Measurements from ENCODE around the gene PLA2G12A. TPM values are rescaled to one million over a fixed set of nuclear protein-coding genes. Genes with fewer than 3 reads are reported as not detected.

Gene PLA2G12A
- total RNA-seq, 1 donor from 2014 or later: 17.8 TPM

DNA sequence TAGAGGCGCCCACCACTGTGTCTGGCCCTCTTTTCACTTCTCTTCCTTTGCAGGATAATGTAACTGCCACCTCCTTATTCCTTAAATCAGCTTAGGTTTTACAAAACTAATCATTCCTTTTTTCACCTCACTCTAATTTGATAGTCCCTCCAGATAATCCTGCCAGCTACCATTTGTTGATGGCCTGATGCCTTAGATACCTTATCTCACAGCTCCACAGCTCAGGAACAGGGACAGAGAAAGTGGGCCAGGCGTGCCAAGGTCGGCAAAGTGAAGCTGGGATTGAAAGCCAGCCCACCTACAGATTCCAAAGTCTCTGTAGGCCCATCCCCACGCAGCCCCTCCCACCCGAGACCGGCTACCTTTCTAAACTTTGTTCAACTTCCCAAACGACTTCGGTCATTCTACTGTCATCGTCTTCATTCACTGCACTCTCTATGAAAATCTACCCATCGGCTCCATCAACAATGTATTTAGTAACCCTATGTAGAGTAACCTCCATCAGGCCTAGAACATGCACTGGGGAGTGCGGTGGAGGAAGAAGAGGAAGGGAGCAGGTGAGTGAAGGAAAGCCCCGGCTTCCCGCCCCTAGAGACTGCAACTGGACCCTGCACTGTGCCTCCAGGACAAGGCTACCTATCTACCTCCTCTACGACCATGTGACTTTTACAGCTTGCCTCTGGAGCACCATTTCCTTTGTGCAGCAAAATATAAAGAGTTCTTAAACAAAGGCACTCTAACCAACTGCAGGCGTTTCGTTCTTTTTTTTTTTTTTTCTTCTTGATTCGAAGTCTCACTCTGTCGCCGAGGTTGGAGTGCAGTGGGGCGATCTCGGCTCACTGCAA is 28.1 kb downstream of the PLA2G12A start:
- H3K27ac Mint-ChIP-seq: peak overlapping the region; percentile 82
- H4K20me1 ChIP-seq (ENCODE audit: low read depth): no peaks in the 10 kb centered on the region
- H2AFZ ChIP-seq (replicated peaks): peak overlapping the region; percentile 48
- H3K36me3 Mint-ChIP-seq: peaks cover 22% of the 10 kb centered on the region
- H3K27me3 ChIP-seq: no peaks in the 10 kb centered on the region
- H3F3A ChIP-seq (ENCODE audit: low read depth): peaks cover 15% of the 10 kb centered on the region
- no peaks in the 10 kb centered on the region for H3K9me3 ChIP-seq (ENCODE audit: low read depth)
- no peaks in the 10 kb centered on the region for H3K9me3 Mint-ChIP-seq
- H3K27me3 Mint-ChIP-seq (ENCODE audit: insufficient read depth, low read depth): peaks cover 10% of the 10 kb centered on the region
- peak overlapping the region; percentile 62 for H3K9ac ChIP-seq
- TF ChIP-seq EZH2 (IDR thresholded peaks at IDR 0.05): no peak
- TF ChIP-seq, protein P1, sequence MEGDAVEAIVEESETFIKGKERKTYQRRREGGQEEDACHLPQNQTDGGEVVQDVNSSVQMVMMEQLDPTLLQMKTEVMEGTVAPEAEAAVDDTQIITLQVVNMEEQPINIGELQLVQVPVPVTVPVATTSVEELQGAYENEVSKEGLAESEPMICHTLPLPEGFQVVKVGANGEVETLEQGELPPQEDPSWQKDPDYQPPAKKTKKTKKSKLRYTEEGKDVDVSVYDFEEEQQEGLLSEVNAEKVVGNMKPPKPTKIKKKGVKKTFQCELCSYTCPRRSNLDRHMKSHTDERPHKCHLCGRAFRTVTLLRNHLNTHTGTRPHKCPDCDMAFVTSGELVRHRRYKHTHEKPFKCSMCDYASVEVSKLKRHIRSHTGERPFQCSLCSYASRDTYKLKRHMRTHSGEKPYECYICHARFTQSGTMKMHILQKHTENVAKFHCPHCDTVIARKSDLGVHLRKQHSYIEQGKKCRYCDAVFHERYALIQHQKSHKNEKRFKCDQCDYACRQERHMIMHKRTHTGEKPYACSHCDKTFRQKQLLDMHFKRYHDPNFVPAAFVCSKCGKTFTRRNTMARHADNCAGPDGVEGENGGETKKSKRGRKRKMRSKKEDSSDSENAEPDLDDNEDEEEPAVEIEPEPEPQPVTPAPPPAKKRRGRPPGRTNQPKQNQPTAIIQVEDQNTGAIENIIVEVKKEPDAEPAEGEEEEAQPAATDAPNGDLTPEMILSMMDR (IDR thresholded peaks at IDR 0.05): no peak
- no peak for TF ChIP-seq EZH2phosphoT487 (IDR thresholded peaks at IDR 0.05)
- peaks cover 17% of the 10 kb centered on the region for H3K4me1 ChIP-seq
- H3K79me2 ChIP-seq (ENCODE audit: low read depth): peaks cover 48% of the 10 kb centered on the region
- H3K4me2 ChIP-seq: peak overlapping the region; percentile 81
- peaks cover 25% of the 10 kb centered on the region for H3K4me1 Mint-ChIP-seq
- peak overlapping the region; percentile 94 for H3K4me3 Mint-ChIP-seq
- peak; percentile 10 for DNase-seq (ENCODE audit: low spot score)
- H3K4me3 ChIP-seq: peak overlapping the region; percentile 79
- H3K27ac ChIP-seq: peak overlapping the region; percentile 80
- H3K36me3 ChIP-seq: no peaks in the 10 kb centered on the region

DNA sequence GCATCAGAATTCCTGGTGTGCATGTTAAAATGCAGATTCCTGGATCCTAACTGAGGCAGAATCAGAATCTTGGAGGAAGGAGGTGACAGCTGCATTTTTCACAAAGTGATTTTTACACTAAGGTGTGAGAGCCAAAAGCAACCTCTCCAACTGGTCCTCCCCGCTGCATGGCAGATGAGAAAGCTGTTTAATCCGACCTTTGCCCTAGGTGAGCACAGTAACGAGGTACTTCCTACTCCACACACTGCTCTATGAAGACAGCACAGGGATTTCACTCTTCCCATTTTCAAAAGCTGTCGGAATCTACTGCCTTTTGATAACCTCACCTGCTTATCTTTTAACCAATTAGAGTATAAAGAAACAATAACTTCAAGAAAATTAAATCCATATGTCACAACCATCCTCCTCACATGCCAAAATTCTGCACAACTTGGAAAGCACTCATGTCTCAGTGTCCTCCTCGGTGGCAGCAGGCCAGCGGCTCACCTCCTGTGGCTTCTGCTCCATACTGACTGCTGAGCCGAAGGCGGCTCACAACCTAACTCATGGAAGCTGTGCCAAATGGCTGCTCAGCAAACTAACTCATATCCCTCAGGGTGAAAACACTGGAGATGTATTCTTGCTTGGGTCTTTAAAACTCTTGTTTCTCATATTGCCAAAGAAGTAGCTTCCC is 30.2 kb downstream of the PLA2G12A start:
- no peak overlapping the region for H3K27ac ChIP-seq
- no peak overlapping the region for H3K4me3 ChIP-seq
- H3K9me3 Mint-ChIP-seq: no peaks in the 10 kb centered on the region
- no peak overlapping the region for H3K4me2 ChIP-seq
- peaks cover 25% of the 10 kb centered on the region for H3K36me3 Mint-ChIP-seq
- H3K4me3 Mint-ChIP-seq: no peak overlapping the region
- DNase-seq (ENCODE audit: low spot score): no peak
- no peak overlapping the region for H2AFZ ChIP-seq (replicated peaks)
- H3K79me2 ChIP-seq (ENCODE audit: low read depth): peaks cover 48% of the 10 kb centered on the region
- H3K4me1 ChIP-seq: peaks cover 17% of the 10 kb centered on the region
- peaks cover 25% of the 10 kb centered on the region for H3K4me1 Mint-ChIP-seq
- TF ChIP-seq EZH2 (IDR thresholded peaks at IDR 0.05) (no peak), EZH2phosphoT487 (IDR thresholded peaks at IDR 0.05) (no peak)
- TF ChIP-seq, protein P1 (IDR thresholded peaks at IDR 0.05): no peak
- H3K36me3 ChIP-seq: no peaks in the 10 kb centered on the region
- H3F3A ChIP-seq (ENCODE audit: low read depth): peaks cover 15% of the 10 kb centered on the region
- H3K27me3 Mint-ChIP-seq (ENCODE audit: insufficient read depth, low read depth): peaks cover 10% of the 10 kb centered on the region
- H3K9me3 ChIP-seq (ENCODE audit: low read depth): no peaks in the 10 kb centered on the region
- H3K27ac Mint-ChIP-seq: no peak overlapping the region
- no peaks in the 10 kb centered on the region for H4K20me1 ChIP-seq (ENCODE audit: low read depth)
- no peak overlapping the region for H3K9ac ChIP-seq
- no peaks in the 10 kb centered on the region for H3K27me3 ChIP-seq

DNA sequence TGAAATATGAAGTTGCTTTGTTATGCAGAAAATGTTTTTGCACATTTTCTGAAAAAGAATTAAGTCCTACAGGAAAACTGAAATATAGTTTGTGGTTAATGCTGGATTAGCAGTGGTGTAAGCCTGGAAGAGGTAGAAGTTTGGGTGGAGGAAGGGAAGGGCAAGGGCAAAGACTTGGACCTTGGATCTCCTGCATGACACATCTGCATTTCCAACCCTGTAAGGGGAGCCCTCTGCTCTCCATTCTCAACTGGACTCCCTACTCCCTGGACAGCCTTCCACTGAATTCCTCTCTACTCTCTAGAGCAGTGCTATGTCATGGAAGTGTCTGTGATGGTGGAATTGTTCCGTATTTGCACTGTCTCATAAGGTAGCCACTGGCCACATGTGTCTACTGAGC is 31.2 kb downstream of the PLA2G12A start:
- Mint-ChIP-seq H3K4me1 (peaks cover 21% of the 10 kb centered on the region), H3K9me3 (no peaks in the 10 kb centered on the region), H3K27me3 (ENCODE audit: insufficient read depth, low read depth) (peaks cover 9% of the 10 kb centered on the region), H3K36me3 (peaks cover 34% of the 10 kb centered on the region), H3K27ac (no peak overlapping the region), H3K4me3 (no peak overlapping the region)
- no peaks in the 10 kb centered on the region for H3K36me3 ChIP-seq
- H3K9me3 ChIP-seq (ENCODE audit: low read depth): no peaks in the 10 kb centered on the region
- H3F3A ChIP-seq (ENCODE audit: low read depth): peaks cover 6% of the 10 kb centered on the region
- TF ChIP-seq EZH2 (IDR thresholded peaks at IDR 0.05): no peak
- no peak for TF ChIP-seq EZH2phosphoT487 (IDR thresholded peaks at IDR 0.05)
- TF ChIP-seq, protein P1 (IDR thresholded peaks at IDR 0.05): no peak
- H3K27me3 ChIP-seq: no peaks in the 10 kb centered on the region
- peaks cover 17% of the 10 kb centered on the region for H3K4me1 ChIP-seq
- H3K9ac ChIP-seq: no peak overlapping the region
- H3K4me3 ChIP-seq: no peak overlapping the region
- no peak for DNase-seq (ENCODE audit: low spot score)
- H2AFZ ChIP-seq (replicated peaks): no peak overlapping the region
- H3K4me2 ChIP-seq: no peak overlapping the region
- H4K20me1 ChIP-seq (ENCODE audit: low read depth): no peaks in the 10 kb centered on the region
- peaks cover 48% of the 10 kb centered on the region for H3K79me2 ChIP-seq (ENCODE audit: low read depth)
- H3K27ac ChIP-seq: no peak overlapping the region
